Activated CD4-positive, alpha-beta T cell treated with anti-CD3 and anti-CD28 coated beads for 1 hour (primary cell): ENCODE measurements around the gene TARP.
"Not testable (repeated sequence)": the region's sequence is repeated elsewhere in the genome, so short reads cannot be mapped to it uniquely, and the experiment has no call there.

Source experiments
- DNase-seq: peaks from one replicate; pipeline ENCODE4 v3.0.0-alpha.2; 2020

The TARP gene

DNA sequence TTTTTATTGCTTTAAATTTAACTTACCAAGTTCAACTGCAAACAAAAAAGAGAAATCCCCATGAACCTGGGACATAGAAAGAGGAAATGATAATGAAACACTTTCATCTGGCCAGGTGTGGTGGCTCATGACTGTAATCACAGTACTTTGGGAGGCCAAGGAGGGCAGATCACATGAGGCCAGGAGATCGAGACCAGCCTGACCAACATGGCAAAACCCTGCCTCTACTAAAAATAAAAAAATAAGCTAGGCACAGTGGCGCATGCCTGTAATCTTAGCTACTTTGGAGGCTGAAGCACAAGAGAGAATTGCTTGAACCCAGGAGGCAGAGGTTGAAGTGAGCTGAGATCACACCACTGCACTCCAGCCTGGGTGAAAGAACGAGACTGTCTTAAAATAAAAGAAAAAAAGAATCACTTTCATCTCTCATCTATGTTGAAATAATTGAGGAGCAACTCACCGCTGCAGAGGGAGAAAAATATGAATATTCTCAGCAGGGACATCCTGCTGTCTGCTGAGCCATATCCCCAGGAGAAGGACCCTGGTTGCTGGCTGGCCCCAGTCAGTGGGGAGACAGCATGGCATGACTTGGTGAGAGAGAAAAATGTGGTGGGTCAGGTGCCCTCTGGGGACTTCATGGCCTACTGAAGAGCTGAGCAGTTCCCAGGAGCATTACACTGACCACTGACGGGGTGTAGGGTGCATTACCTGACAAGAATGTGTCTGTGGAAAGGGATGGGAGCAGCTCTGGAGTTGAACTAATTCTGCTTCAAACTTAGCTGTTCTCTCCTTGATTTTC lies 22.8 kb upstream of the TARP start:
- DNase-seq, result no peak

DNA sequence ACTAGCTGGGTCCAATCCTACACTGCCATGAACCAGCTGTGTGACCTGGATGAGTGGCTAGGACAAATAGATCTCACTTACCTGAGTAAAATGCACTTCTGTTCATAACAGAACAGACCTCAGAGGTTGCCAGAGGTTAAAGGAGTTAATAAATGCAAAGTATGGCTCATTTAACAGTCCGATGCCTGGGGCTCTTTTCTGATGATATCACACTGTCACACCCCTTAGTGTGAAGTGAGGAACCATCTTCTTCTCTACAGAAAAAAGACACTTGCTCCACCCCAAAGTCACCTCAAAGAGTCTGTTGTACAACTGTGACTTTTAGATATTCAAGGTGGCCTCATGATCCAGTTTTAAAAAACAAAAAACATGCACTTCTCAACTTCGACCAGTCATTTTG lies 21.5 kb upstream of the TARP start:
- DNase-seq, result no peak

DNA sequence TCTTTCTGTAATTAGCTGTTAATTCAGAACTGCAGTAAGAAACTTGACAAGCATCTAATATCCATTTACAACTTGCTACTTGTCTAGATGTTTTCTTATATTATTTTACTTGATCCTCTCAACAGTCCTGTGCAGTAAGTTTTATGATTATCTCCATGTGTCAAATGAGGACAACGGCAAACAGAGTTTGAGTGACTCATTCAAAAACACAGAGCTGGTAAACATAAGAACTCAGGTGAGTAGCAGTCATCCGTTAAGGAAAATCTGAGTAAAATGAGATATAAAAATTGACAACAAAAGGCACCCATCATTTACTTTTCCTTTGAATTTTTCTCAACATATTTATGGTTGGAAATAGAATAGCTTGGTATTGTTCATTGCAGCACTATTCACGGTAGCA lies 19.0 kb upstream of the TARP start:
- no peak for DNase-seq

DNA sequence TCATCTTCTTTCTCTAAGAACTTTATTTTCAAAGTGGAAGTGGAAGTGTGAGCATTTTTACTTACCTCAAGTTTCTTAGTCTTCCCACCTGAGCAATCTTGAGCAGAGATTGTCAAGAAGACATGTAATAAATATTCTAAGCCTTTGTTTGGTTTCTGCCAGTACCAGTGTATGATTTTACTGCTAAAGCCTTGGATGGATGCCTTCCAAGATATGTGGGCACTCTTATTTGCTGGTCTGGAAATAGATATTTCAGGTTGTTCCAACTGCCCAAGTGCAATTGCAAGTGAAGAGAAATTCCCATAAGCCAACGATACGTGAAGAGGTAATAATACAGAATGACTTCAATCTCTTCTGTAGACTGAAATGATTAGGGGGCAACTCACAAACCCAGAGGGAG lies 18.2 kb upstream of the TARP start:
- no peak for DNase-seq

DNA sequence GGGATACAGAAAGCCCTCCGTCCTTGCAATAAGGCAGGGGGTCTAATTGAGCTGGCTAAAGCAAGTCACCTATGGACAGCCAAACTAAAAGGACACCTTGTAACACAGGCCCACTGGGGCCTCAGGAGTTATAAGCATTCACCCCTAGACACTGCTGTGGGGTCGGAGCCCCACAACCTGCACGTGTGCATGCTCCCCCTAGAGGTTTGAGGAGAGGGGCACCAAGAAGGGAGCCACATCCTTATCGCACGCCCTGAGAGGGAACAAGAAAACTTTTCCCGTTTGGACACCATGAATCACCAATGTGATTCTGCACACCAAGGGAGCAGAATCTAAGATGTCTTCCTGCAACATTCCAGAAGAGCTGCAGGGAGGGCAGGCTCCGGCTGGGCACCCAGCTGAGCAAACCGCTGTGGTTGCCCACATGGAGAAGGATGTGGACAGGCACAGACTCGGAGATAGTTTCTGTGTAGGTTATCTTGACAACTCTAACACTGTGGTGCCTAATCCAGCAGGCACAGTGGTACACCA lies 17.7 kb upstream of the TARP start:
- no peak for DNase-seq

DNA sequence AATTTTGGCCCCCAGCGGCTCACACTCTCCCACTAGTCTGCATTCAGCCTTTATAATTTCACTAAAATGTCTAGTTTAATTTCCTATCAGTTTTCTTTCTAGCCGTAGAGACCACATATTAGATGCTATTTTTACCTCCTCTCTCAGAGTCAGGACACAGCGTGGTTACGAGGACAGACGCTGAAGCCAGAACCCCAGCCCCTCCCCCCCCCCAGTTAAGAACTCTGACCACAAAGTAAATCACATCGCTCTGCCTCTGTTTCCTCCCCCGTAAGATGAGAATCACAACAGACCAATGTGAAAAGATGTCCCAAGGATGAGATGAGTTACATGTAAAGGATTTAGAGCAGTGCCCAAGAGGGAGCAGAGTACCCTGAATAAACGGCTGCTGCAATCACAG lies 11.1 kb upstream of the TARP start:
- DNase-seq, result no peak

DNA sequence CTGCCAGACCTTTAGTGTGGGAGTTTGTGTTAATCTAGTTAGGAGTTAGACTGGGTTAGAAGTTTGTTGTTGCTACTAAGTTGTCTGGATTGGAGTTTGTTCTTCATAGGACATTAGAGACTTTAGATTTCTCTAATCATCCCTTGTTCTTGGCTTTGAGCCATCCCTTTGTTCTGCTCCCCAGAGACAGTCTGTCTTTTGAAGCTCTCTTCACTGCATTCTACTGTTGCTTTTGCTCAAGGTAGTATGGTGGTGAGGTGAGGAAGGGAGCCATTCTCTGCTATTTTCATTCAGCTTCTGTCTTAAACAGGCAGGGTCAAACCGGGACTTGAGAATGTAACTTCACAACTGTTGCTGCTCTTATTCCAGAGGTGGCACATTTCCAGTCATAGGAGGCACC lies 10.4 kb upstream of the TARP start:
- no peak for DNase-seq

DNA sequence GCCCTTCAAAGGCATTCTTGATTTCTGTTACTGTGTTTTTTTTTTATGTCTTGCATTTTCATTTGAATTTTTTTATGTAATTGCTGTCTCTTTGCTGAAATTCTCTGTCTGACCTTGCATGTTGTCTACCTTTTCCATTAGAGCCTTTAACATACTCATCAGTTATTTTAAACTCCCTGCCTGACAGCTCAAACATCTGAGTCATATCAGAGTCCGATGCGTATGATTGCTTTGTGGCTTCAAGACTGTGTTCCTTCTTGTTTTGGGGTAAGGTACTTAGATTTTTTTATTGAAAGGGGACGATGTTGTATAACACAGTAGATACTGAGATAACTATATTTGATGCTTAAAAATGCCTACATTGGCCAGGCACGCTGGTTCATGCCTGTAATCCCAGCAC lies 9.7 kb upstream of the TARP start:
- no peak for DNase-seq

DNA sequence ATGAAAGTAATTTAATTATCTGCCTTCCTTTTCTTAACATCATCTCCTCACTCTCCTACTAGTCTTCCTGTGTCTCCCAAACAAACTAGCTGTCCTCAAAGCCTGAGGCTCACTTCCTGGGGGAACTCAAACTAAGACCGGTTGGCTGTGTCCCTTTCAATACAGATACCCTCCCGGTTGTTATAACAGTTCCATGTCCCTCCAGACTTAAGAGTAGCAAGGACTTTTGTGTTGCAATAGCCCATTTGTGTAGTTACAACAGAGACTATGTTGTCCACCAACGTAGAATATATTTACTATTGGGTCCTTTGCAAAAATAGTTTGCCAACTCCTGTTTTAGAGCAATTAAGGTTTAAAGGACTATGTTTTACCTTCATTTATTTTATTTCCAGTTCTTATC lies 8.6 kb upstream of the TARP start:
- no peak for DNase-seq

DNA sequence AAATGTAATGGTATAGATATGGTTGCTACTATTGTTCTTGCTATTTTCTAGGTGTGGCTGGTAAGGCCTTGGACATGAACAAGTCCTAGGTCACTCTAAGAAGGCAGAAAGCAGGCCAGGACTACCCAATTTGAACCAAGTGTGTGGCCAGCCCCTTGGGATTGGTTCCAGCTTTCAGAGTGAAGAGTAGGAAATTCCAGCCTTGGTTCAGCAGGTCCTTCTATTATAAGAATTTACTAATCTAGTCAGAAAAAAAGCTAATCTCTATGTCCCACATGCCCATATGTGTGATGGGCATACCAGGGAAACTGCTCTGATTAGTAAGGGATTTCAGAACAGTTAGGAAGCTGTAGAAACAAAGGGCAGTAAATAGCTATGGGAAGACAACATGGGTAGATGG lies 7.8 kb upstream of the TARP start:
- no peak for DNase-seq

DNA sequence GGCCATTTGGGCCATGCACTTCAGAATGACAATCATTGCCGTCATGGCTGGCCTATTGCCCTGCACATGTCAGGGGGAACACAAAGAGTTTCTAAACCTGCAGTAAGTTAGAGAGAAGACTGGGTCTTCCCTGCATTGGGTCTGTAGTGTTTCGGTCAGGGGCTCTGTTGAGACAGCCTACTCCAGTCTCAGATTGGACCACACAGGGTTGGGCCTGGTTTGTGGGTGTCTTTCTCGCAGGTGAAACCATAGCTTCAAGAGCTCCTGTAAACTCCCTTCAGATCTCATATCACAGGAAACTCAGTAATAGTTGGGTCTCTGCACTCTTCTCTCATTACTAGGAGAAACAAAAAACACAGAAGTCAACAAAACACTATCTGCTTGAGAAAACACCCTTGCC lies 7.3 kb upstream of the TARP start:
- no peak for DNase-seq

DNA sequence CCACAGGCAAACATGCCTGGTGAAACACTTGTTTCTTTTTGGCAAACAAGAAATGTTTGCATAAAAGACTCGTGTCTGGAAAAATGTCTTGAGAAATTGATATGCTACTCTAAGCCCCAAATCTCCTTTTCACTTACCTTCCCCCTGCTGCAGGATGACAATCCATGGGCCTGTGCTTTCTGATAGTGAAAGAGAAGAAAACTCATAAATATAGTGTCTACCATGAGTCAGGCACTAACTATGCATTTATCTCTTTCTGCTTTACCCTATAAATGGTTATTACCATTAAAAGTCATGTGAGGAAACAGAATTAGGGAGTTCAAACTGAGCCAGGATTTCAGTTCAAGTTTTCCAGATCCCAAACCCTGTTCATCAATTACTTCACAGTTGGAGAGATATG lies 6.6 kb upstream of the TARP start:
- no peak for DNase-seq

DNA sequence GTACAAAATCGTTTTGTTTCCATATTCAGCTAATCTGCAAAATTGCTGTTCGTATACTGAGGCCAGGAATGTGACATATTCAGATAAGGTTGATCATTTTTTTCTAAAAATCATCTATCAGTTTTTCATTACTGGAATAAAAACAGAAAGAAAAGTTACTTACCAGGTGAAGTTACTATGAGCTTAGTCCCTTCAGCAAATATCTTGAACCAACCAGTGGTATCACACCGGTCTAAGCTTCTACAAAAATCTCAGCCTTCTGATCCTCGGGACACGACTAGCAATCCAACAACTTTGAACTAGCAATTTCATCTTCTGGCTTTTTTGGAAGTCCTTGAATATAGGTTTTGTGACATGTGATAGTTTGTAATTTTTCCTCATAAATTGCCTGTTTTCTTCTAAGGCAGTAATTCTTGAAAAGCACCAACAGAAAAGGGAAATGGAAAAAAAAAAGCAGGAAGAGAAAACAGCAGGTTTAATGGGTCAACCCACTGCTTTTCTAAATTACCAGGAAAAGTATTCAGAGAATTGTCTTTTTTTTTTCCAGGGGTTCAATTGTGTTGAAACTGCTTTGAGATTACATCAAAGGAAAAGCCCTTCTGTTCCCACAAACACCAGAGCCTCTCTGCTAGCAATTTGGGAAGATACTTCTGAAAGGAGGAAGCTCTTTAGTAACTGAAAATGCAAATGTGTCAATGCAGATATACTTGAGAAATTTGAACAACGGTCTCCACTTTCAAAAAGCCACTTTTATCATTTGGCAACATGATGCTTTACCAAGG lies 2.9 kb upstream of the TARP start:
- no peak for DNase-seq

DNA sequence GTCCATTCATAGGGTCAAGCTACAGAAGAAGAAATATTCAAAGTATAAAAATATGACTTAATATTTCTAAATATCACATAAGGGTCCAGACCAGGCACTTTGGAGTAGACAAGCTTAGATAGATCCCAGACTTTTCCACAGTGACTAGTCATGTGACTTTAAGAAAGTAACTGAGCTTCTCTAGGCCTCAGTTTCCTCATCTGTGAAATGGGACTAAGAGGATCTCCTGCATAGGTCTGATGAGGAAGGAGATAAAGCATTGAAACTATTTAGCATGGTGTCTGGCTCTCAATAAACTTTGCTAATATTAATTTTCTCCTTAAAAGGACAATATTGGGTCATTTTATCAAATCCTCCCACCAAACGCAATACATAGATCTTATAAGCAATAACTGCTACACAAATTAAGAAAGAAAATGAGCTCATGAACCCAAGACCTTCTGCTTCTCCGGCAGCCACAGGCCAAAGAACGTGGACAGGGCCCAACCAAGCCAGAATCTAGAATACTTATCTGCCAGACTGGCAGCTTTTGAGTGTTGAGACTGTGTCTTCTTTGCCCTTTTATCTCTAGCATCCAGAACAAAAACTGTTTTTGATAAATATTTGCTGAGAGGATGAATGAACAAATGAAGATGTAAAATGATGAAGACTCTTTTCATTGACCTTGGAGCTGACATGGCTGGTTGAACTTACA lies 1.6 kb upstream of the TARP start:
- no peak for DNase-seq

DNA sequence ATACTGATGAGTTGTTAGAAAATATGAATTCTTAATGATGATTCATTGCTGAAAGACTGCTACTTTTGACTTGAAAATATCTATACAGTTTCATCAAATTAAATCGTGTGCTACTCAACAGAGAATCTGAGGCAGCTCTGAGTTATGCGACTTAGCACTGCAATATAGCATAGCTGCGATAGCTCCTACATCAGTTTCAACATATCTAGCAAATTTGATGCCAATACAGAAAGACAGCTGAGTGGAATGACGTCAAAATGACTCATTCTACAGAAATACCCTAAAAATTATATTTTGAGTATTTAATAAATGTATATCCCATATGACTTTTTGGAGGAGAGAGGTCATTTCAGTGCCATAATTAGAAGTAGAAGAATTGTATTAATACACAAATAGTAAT lies 1.1 kb upstream of the TARP start:
- no peak for DNase-seq

DNA sequence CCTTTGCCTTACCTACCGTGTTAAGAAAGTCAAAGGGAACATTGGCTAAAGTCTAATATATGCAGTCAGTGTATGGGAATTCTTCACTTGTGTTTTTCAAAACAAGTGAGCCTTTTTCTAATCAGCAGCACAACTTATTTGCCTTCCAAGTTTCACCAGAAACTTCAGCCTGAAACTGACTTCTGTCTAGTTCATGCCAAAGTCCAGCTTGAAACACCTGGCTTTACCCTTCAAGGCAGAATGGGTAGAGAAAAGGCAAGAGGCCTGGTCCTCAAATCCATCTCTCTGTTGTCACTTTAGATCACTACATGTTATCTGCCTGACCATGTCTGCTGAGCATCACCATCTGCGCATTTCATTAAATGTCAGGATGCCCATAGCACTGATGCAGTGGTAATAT lies 3.0 kb downstream of the TARP start:
- not testable (repeated sequence) for DNase-seq

DNA sequence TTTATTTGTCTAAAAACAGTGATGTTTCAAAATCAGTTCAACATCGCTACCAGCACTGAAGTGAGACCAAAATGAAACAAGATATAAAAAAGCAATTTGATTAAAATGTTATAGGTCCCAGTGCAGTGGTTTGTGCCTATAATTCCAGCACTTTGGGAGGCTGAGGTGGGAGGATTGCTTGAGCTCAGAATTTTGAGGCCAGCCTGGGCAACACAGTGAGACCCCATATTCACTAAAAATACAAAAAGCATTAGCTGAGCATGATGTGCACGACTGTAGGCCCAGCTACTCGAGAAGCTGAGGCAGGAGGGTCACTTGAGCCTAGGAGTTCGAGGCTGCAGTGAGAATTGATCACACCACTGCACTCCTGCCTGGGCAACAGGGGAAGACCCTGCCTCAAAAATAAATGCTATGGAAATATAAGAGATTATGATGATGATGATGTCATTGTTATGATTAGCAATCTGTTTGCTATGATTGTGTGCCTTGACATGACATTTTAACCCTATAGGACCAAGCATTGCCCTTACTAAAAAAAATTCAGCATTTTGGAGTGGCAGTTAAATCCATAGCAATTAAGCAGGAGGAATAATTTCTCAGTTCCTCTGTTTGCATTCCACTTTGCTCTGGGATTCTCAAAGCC lies 3.6 kb downstream of the TARP start:
- DNase-seq, result not testable (repeated sequence)

DNA sequence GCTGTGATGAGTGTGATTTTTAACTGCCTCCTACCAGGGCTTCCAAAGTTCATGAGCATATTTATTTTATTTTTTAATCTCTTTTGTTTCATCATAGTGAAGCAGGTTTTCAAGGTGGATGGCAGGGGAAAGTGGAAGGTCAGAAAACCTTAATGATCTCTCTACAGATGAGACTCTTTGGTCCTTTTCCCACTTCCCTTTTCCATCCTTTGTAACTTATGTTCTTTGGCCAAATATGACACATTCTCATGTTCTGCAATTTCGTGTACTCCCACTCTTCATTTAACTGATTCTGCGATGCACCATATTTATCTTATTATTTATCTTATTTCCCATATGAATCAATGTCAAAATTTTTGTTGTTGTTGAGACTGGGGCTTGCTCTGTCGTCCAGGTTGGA lies 7.5 kb downstream of the TARP start:
- DNase-seq, result not testable (repeated sequence)

DNA sequence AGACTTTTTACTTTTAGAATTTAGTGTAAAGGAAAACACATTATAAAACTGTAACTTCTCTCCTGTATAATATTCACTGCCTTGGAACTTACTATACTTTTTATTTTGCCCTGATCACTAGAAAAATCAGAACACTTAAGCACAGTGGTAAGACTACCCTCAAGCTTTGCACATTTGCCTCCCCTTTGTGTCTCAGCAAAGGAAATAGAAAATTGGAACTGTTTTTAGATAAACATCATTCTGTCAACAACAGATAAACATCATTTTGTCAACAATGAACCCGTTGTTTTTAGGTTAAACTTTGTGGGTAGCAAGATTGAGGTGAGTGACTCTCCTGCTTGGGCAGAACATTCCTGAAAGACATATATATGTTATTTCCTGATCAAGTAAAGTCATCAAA lies 8.8 kb downstream of the TARP start:
- not testable (repeated sequence) for DNase-seq

DNA sequence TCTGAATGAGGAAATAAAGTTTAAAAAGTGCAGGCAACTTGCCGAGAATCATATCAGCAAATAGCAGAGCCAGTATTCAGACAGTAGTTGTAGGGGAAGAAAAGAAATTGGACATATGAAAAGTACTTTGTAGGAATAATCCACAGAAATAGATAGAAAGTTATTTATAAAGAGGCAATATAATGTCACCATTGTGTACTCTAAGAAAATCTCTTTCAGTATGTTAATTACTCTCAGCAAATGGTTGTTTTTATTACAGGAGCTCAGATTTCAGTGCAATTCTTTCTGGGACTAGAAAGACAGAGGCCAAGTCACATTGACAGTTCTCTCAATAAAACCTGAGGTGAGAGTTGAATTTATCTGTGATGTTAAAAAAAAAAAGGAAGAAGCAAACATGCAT lies 10.2 kb downstream of the TARP start:
- not testable (repeated sequence) for DNase-seq

DNA sequence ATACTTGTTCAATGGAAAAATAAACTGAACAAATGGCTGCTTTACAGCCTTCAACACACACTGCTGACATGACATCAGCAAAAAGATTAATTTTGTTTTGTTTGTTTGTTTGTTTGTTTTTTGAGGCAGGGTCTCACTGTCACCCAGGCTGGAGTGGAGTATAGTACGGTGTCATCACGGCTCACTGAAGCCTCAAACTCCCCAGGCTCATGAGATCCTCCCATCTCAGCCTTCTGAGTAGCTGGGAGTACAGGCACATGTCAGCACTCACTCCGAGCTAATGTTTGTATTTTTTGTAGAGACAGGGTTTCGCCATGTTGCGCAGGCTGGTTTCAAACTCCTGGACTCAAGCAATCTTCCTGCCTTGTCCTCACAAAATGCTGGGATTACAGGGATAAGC lies 10.9 kb downstream of the TARP start:
- DNase-seq, result no peak

DNA sequence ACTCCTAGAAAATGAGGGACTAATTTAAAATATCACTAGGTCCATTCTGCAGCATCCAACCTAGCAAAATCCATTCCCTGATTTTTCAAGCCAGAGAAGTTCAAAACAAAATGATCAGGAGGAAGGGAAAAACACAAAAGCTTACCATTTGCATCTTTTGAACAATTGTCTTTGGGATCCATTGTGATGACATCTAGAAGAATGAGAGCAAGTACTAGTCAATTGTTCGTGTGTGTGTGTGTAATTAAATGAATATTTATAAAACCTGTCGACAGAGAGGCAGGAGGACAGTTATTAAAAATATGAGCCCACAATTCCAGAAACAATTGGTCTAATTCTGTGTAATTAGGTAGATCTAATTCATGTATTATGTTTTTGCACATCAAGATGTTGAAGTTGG lies 11.4 kb downstream of the TARP start:
- DNase-seq, result not testable (repeated sequence)

DNA sequence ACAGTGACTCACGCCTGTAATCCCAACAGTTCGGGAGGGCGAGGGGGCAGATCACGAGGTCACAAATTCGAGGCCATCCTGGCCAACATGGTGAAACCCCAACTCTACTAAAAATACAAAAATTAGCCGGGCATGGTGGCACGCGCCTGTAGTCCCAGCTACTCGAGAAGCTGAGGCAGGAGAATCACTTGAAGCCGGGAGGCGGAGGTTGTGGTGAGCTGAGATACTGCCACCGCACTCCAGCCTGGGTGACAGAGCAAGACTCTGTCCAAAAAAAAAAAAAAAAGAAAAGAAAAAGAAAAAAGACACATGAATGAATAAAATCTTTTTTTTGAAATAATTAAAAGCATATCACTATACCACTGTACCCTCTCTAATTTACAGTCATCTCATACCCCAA lies 11.8 kb downstream of the TARP start:
- not testable (repeated sequence) for DNase-seq
